Measurements from ENCODE around the gene BANP.

The BANP gene

DNA sequence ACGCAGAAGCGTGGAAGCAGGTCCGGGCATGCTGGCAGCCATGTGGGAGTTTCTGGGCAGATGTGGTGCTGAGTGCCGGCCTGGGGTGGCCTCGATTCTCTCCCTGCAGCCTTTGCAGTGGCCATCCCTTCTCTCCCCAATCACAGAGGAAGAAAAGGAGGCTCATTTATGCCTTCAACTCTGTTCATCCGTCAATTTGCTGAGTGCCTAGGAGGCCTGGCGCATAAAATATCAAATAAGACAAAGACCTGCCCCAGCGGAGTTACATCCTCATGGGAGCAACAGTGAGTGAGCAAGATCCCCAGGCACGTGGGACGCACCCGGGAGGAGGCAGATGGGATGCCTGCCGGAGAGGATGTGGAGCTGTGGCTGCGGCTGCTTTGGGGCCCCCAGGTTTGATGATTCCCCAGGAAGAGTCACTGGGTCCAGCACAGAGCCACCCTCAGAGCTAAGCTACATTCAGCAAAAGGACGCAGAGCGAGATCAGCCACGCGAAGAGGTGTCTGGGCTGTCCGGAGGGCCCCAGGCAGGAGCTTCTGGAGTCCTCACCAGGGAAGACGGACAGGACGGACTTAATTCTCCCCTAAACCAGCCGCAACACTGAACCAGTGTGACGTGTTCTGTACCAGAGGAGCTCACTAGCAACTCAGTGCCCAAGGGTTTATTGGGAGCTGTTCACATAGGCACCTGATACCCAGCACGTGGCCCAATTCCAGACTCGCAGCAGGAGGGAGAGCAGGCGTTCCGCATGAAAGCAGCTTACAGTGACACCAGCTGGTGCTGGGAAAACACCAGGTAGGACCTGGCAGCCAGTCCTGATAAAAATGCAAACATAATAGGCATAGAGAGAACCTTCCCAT, 26.2 kb upstream of the BANP start:
- Histone ChIP-seq H3K9ac (no peak overlapping the region), H3K4me1 (ENCODE audit: low read depth, poor library complexity, severe bottlenecking) (no peaks in the 10 kb centered on the region), H4K20me1 (ENCODE audit: insufficient read depth) (no peaks in the 10 kb centered on the region), H3K4me3 (IDR thresholded peaks at IDR 0.05; ENCODE audit: insufficient read depth, low read depth, low read length) (no peak overlapping the region), H2AFZ (ENCODE audit: low read depth) (no peak overlapping the region), H3K36me3 (ENCODE audit: insufficient read depth) (no peaks in the 10 kb centered on the region), H3K27ac (no peak overlapping the region), H3K4me2 (no peak overlapping the region), H3K79me2 (ENCODE audit: insufficient read depth, low read depth) (no peaks in the 10 kb centered on the region), H3K27me3 (ENCODE audit: insufficient read depth, low read depth) (peaks cover 65% of the 10 kb centered on the region)
- TF ChIP-seq, protein P1, sequence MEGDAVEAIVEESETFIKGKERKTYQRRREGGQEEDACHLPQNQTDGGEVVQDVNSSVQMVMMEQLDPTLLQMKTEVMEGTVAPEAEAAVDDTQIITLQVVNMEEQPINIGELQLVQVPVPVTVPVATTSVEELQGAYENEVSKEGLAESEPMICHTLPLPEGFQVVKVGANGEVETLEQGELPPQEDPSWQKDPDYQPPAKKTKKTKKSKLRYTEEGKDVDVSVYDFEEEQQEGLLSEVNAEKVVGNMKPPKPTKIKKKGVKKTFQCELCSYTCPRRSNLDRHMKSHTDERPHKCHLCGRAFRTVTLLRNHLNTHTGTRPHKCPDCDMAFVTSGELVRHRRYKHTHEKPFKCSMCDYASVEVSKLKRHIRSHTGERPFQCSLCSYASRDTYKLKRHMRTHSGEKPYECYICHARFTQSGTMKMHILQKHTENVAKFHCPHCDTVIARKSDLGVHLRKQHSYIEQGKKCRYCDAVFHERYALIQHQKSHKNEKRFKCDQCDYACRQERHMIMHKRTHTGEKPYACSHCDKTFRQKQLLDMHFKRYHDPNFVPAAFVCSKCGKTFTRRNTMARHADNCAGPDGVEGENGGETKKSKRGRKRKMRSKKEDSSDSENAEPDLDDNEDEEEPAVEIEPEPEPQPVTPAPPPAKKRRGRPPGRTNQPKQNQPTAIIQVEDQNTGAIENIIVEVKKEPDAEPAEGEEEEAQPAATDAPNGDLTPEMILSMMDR (conservative IDR thresholded peaks at IDR 0.05; ENCODE audit: low read depth, low read length) = no peak

DNA sequence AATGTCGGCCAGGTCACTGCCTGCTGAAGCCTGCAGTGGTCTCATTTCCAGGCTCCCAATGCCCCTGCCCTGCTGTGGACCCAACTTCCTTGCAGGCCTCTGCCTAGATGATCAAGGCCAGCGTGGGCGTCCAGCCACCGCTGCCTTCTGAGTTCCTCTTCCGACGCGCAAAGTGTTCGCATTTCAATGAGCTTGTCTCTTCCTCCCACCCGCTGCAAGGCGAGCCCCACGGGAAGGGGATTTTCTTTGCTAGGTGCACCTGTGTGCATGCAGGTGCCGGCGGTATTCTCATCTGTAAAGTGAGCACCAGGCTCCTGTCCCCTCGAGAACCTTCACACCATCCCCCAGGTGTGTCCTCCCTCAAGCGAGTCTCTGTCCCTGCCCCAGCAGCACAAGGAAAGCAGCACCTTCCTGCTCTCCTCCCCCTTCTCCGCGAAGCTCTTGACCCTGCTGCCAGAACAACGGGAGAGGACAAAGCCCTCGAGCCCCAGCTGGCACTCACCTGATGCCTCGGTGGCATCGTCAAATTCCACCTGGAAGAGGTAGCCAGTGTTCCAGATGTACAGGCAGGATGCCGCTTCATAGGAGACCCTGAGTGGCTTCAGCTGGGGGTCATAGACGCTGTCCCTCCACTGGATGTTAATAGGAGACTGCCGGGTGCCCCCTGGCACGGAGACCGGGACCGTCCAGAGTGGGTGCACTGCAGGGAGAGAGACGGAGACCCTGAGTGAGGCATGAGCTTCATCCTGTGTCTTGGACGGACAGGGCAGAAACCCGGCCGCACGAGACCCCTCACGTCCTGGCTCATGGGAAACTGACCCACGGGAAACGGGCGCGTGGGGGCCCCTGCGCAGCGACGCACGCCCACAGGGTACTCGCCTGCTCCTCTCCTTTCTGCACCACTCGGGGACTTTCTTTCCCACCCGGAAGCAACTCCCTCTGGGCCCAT, 24.7 kb upstream of the BANP start:
- no peak overlapping the region for H3K4me2 ChIP-seq
- TF ChIP-seq, protein P1 (conservative IDR thresholded peaks at IDR 0.05; ENCODE audit: low read depth, low read length) = no peak

DNA sequence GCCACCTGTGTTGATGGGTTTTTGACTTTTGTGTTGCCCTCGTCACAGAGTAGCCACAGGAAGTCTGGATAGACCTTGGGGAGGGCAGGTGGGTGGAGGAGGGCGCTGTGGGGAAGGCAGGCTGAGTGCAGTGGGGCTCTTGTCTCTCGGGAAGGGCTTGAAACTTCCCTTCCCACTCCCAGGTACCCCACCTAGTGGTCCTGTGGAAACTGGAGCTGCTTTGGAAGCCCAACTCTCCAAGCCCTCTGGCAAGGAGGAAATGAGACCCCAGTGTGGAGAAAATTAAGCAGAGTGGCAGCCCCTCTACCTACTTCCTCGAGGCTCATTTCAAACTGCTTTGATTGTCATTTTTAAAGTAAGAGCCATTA, 24.1 kb upstream of the BANP start:
- no peak overlapping the region for H2AFZ ChIP-seq (ENCODE audit: low read depth)
- H3K36me3 ChIP-seq (ENCODE audit: insufficient read depth) = no peaks in the 10 kb centered on the region
- no peaks in the 10 kb centered on the region for H4K20me1 ChIP-seq (ENCODE audit: insufficient read depth)
- TF ChIP-seq, protein P1 (conservative IDR thresholded peaks at IDR 0.05; ENCODE audit: low read depth, low read length) = no peak
- no peak overlapping the region for H3K4me3 ChIP-seq (IDR thresholded peaks at IDR 0.05; ENCODE audit: insufficient read depth, low read depth, low read length)
- no peaks in the 10 kb centered on the region for H3K4me1 ChIP-seq (ENCODE audit: low read depth, poor library complexity, severe bottlenecking)
- no peaks in the 10 kb centered on the region for H3K79me2 ChIP-seq (ENCODE audit: insufficient read depth, low read depth)
- peaks cover 48% of the 10 kb centered on the region for H3K27me3 ChIP-seq (ENCODE audit: insufficient read depth, low read depth)
- H3K27ac ChIP-seq = no peak overlapping the region
- no peak overlapping the region for H3K9ac ChIP-seq
- H3K4me2 ChIP-seq = no peak overlapping the region

More for the DNA sequence above, 24.7 kb upstream of the BANP start:
- Histone ChIP-seq H3K36me3 (ENCODE audit: insufficient read depth) (no peaks in the 10 kb centered on the region), H3K9ac (no peak overlapping the region), H3K27ac (no peak overlapping the region), H3K4me3 (IDR thresholded peaks at IDR 0.05; ENCODE audit: insufficient read depth, low read depth, low read length) (no peak overlapping the region), H2AFZ (ENCODE audit: low read depth) (no peak overlapping the region), H3K79me2 (ENCODE audit: insufficient read depth, low read depth) (no peaks in the 10 kb centered on the region), H3K27me3 (ENCODE audit: insufficient read depth, low read depth) (peaks cover 52% of the 10 kb centered on the region), H4K20me1 (ENCODE audit: insufficient read depth) (no peaks in the 10 kb centered on the region), H3K4me1 (ENCODE audit: low read depth, poor library complexity, severe bottlenecking) (no peaks in the 10 kb centered on the region)

DNA sequence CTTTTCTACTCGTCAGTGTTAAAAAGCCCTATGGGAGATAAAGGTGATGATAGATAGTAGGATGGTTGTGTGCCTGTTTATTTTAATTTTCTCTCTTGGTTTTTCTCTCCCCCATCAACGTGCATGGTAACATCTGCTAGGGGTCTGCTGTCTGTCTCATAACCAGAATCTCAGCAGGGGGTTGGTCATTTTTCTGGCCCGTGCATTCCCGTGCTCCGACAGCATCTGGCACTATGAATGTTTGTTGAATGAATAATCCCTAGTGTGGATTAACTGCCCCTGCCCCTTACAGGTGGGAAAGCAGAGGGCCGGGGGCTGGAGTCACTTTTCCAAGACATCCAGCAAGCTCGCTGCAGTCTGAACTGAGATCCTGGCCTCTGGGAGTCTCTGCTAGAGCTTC, 21.2 kb upstream of the BANP start:
- Histone ChIP-seq H3K79me2 (ENCODE audit: insufficient read depth, low read depth) (no peaks in the 10 kb centered on the region), H3K27me3 (ENCODE audit: insufficient read depth, low read depth) (peaks cover 31% of the 10 kb centered on the region), H4K20me1 (ENCODE audit: insufficient read depth) (no peaks in the 10 kb centered on the region), H3K4me3 (IDR thresholded peaks at IDR 0.05; ENCODE audit: insufficient read depth, low read depth, low read length) (no peak overlapping the region), H2AFZ (ENCODE audit: low read depth) (no peak overlapping the region), H3K27ac (no peak overlapping the region), H3K36me3 (ENCODE audit: insufficient read depth) (no peaks in the 10 kb centered on the region), H3K9ac (no peak overlapping the region), H3K4me2 (no peak overlapping the region), H3K4me1 (ENCODE audit: low read depth, poor library complexity, severe bottlenecking) (no peaks in the 10 kb centered on the region)
- TF ChIP-seq, protein P1 (conservative IDR thresholded peaks at IDR 0.05; ENCODE audit: low read depth, low read length) = no peak

All from KMS-11 (cell line).